PC-9 (cell line): ENCODE results near the gene CDK6.

ENCODE experiments used
- EZH2 ChIP-seq: fragments of 200-600 bp; sonication (generic); IDR thresholded peaks from 2 replicates; pipeline ENCODE4 v1.8.0; 2017; ENCODE audit warnings: antibody characterized with exemption, low read depth
- TF ChIP-seq, protein P1 (sequence below): fragments of 200-600 bp; sonication (generic); conservative IDR thresholded peaks from 2 replicates; pipeline ENCODE4 v1.6.1; 2017; ENCODE audit warnings: mixed run types, antibody characterized with exemption, mild to moderate bottlenecking, moderate library complexity

DNA sequence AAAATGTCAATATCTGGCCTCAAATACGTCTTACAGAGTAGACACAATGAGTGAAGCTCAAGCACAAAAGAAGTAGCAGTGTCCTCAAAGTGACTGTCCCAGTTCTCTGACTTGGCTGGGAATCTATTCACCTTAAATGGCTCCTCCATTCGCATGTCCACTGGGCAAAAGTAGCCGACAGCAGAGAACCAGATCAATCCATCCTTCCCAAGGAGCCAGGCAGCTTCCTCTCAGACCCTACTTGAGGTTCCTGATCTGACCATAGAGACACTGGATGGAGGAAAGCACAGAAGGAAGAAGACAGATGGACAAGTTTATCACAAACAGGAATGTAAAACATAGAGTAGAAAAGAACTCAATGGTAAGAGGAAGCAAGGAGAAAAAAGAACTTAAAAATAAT lies 53.5 kb downstream of the CDK6 start:
- TF ChIP-seq, protein P1, sequence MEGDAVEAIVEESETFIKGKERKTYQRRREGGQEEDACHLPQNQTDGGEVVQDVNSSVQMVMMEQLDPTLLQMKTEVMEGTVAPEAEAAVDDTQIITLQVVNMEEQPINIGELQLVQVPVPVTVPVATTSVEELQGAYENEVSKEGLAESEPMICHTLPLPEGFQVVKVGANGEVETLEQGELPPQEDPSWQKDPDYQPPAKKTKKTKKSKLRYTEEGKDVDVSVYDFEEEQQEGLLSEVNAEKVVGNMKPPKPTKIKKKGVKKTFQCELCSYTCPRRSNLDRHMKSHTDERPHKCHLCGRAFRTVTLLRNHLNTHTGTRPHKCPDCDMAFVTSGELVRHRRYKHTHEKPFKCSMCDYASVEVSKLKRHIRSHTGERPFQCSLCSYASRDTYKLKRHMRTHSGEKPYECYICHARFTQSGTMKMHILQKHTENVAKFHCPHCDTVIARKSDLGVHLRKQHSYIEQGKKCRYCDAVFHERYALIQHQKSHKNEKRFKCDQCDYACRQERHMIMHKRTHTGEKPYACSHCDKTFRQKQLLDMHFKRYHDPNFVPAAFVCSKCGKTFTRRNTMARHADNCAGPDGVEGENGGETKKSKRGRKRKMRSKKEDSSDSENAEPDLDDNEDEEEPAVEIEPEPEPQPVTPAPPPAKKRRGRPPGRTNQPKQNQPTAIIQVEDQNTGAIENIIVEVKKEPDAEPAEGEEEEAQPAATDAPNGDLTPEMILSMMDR = no peak
- TF ChIP-seq EZH2 = no peak
